ENCODE results near the gene ZNF563. TPM values are rescaled to one million over a fixed set of nuclear protein-coding genes. Genes with fewer than 3 reads are reported as not detected.

The ZNF563 gene
- total RNA-seq, 1 experiment from 2014 or later: 4.5 TPM

DNA sequence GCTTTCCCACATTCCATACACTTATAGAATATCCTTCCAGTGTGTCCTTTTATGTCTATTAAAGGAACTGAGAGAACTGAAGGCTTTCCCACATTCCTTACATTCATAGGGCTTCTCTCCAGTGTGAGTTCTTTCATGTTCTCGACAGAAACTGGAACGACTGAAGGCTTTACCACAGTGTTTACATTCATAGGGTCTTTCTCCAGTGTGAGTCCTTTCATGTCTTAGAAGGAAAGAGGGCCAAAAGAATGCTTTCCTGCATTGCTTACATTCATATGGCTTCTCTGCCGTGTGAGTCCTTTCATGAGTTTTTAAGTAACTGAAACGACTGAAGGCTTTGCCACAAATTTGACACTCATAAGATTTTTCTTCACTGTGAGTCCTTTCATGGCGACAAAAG is 61.0 kb downstream of the ZNF563 start (continued):
- no peak for TF ChIP-seq NFATC4 (CRISPR knock-in tag; IDR thresholded peaks at IDR 0.05)
- TF ChIP-seq, protein P1, sequence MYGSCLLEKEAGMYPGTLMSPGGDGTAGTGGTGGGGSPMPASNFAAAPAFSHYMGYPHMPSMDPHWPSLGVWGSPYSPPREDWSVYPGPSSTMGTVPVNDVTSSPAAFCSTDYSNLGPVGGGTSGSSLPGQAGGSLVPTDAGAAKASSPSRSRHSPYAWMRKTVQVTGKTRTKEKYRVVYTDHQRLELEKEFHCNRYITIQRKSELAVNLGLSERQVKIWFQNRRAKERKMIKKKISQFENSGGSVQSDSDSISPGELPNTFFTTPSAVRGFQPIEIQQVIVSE (CRISPR knock-in tag; IDR thresholded peaks at IDR 0.05; ENCODE audit: borderline replicate concordance): no peak

DNA sequence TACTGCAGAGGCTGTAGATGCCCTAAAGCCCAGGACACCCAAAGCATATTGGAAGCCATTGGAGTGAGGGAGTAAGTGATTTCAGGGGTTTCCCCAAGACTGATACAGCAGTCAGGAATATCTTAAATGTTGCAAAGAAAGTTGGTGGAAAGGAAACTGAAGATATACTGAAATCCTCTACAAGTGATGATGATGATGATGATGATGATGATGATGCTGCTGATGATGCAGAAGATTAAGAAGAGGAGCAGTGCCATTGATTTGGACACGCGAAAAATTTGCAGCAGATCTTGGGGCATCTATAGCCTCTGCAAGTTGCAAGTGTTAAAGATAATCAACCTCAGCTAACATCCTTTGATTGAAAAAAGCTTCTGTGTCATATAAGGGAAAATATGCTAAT is 62.6 kb downstream of the ZNF563 start:
- TF ChIP-seq SMAD4 (CRISPR knock-in tag; IDR thresholded peaks at IDR 0.05) (no peak), GABPB1 (CRISPR knock-in tag; IDR thresholded peaks at IDR 0.05) (no peak), ATF2 (CRISPR knock-in tag; IDR thresholded peaks at IDR 0.05; ENCODE audit: borderline replicate concordance, low read depth) (no peak), NR1H2 (CRISPR knock-in tag; IDR thresholded peaks at IDR 0.05) (no peak), SMAD3 (CRISPR knock-in tag; IDR thresholded peaks at IDR 0.05; ENCODE audit: borderline replicate concordance) (no peak), HMGA2 (CRISPR knock-in tag; IDR thresholded peaks at IDR 0.05) (no peak)
- H3K27ac Mint-ChIP-seq: no peak overlapping the region
- no peak overlapping the region for H3K4me3 Mint-ChIP-seq
- no peak for ATAC-seq
- peaks cover 5% of the 10 kb centered on the region for H3K27me3 Mint-ChIP-seq (ENCODE audit: low read depth)
- H3K36me3 Mint-ChIP-seq: peaks cover 62% of the 10 kb centered on the region
- H3K9me3 Mint-ChIP-seq: peaks cover 73% of the 10 kb centered on the region
- POLR2A ChIA-PET: no interaction called here
- H3K4me1 Mint-ChIP-seq: no peaks in the 10 kb centered on the region
- DNase-seq (ENCODE audit: low spot score): no peak
- CTCF ChIA-PET: no interaction called here

Other genes starting within 250 kb of the ZNF563 start
- 5.0 to 9.1 TPM (median 7.8 TPM) in 3 replicates for gene ZNF20, start 193.3 kb downstream of the ZNF563 start, total RNA-seq (2021)
- 23.9 to 26.0 TPM (median 24.5 TPM) in 3 replicates for gene ZNF625, start 176.9 kb downstream of the ZNF563 start, total RNA-seq (2021)
- gene ZNF136, start 170.5 kb downstream of the ZNF563 start, total RNA-seq (2021): 6.2 to 6.7 TPM (median 6.7 TPM) in 3 replicates
- gene ZNF44, start 38.8 kb downstream of the ZNF563 start, total RNA-seq (2021): 4.8 to 7.6 TPM (median 6.4 TPM) in 3 replicates
- gene ZNF442, start 32.0 kb upstream of the ZNF563 start, total RNA-seq (2021): 1.9 to 4.0 TPM (median 2.4 TPM) in 3 replicates
- 3.7 to 4.4 TPM (median 4.0 TPM) in 3 replicates for gene ZNF799, start 67.6 kb upstream of the ZNF563 start, total RNA-seq (2021)
- 7.0 to 8.0 TPM (median 7.1 TPM) in 3 replicates for gene ZNF443, start 107.4 kb upstream of the ZNF563 start, total RNA-seq (2021)
- gene ZNF709, start 151.2 kb upstream of the ZNF563 start, total RNA-seq (2021): 3.0 to 3.8 TPM (median 3.4 TPM) in 3 replicates
- 8.9 to 11.1 TPM (median 10.7 TPM) in 3 replicates for gene ZNF564, start 217.8 kb upstream of the ZNF563 start, total RNA-seq (2021)